ENCODE measurements around the gene RTL9. TPM values are rescaled to one million over a fixed set of nuclear protein-coding genes. Genes with fewer than 3 reads are reported as not detected.

Gene RTL9
- total and polyA plus RNA-seq, 9 of the 15 experiments (the other 6 are each of a cell fraction or from before 2014, with no cell fraction given): 0.04 to 0.35 (median 0.13) TPM; not detected in 1

- TF ChIP-seq THRAP3 (IDR thresholded peaks at IDR 0.05; ENCODE audit: borderline replicate concordance): no peak
- TF ChIP-seq CHD2 (IDR thresholded peaks at IDR 0.05; ENCODE audit: low read depth, low read length): no peak
- no peak for TF ChIP-seq ARNT (IDR thresholded peaks at IDR 0.05)
- no peak for TF ChIP-seq ZBTB40 (IDR thresholded peaks at IDR 0.05)
- TF ChIP-seq ZBTB40 (CRISPR knock-in tag; IDR thresholded peaks at IDR 0.05): no peak
- no peak for TF ChIP-seq PATZ1 (CRISPR knock-in tag; IDR thresholded peaks at IDR 0.05; ENCODE audit: borderline replicate concordance)
- TF ChIP-seq PRPF4 (IDR thresholded peaks at IDR 0.05; ENCODE audit: insufficient read depth, low read depth, low read length, poor library complexity, severe bottlenecking): no peak
These were observed 43.1 kb upstream of the RTL9 start (continued) for GRCh38 chrX:110315551-110315950.

All from K562 (cell line).